ENCODE measurements around the gene STRIP1.
"Not testable (repeated sequence)": the region's sequence is repeated elsewhere in the genome, so short reads cannot be mapped to it uniquely, and the experiment has no call there.

Gene STRIP1

GRCh38 chr1:110011527-110012041 is 22.8 kb upstream of the STRIP1 start:
- DNase-seq (ENCODE audit: low spot score) = peak; percentile 87

DNA sequence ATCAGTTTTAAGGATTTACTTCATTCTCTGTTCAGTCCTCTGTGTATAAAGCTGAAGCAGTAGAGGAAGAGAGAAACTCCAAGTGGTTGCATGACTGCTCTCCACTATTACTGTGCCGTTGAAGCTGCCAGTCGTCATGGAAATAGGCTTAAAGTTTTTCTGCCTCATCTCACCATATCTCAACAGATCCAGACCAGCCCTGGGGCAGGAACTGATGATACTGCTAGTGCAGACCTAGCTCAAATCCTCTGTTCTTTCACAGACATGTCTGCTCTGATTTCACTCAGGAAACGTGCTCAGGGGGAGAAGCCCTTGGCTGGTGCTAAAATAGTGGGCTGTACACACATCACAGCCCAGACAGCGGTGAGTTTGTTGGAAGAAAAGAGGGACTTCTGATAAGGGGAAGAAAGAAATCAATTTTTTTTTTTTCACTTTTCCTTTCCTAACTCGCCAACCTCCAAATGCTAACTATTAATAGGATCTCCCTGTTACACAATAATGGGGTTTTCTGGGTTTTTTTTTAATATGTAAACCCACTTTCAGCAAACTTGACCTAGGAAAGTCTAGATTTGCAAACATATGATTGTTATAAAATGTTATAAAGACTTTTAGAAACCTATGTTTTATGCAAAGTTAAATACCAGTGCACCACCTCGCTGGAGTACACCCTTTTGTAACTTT is 22.2 kb upstream of the STRIP1 start:
- no peak for DNase-seq (ENCODE audit: low spot score)

GRCh38 chr1:110017792-110018191 is 16.6 kb upstream of the STRIP1 start:
- no peak for DNase-seq (ENCODE audit: low spot score)

- DNase-seq (ENCODE audit: low spot score) = no peak
Observed at GRCh38 chr1:110018396-110018795, 16.0 kb upstream of the STRIP1 start.

GRCh38 chr1:110019770-110020169 is 14.7 kb upstream of the STRIP1 start:
- DNase-seq (ENCODE audit: low spot score) = peak; percentile 58

- DNase-seq (ENCODE audit: low spot score) = no peak
Observed at GRCh38 chr1:110021285-110021684, 13.1 kb upstream of the STRIP1 start.

DNA sequence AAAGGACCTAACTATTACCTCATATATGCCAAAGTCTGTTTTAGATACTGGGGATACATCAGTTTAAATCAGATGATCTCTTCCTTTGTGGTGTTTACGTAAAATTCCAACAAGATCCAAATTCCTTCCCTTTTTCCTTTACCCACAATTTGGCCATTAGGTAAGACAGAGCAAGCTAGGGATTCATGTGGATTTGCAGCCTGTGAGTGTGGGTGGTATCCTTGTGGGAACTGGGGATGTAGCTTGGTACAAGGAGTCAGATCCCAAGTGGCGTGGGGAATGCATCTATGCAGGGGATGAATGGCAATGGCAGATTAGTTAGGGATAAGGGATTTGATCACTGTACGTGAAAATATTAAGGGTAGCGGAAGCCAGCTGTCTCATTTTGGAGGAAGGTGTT is 9.8 kb upstream of the STRIP1 start:
- DNase-seq (ENCODE audit: low spot score) = no peak

DNA sequence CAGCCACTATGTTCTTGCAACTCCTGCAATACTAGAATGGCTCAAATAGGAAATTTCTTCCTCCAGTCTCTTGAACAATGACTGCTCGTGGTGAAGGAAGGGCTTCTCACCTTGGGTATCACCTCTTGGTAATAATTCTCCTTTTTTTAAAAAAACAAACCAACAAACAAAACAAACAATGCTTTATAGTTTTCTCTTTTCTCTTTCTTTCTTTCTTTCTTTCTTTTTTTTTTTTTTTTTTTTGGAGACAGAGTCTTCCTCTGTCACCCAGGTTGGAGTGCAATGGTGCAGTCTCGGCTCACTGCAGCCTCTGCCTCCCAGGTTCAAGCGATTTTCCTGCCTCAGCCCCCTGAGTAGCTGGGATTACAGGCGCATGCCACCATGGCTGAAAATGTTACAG is 3.7 kb upstream of the STRIP1 start:
- DNase-seq (ENCODE audit: low spot score) = not testable (repeated sequence)

GRCh38 chr1:110032327-110032726 is 2.1 kb upstream of the STRIP1 start:
- no peak for DNase-seq (ENCODE audit: low spot score)

DNA sequence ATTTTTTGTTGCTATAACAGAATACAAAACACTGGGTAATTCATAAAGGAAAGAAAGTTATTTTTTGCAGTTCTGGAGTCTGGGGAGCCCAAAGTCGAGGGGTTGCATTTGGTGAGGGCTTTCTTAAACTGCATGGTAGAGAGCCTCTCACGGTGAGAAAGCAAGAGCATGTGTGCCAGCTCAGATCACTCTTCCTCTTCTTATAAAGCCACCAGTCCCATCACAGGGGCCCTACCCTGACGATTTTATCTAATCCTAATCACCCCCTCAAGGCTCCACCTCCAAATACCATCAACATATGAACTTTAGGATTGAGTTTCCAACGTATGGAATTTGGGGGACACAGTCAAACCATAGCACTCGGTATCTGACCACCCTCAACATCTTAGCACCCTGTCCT is 1.0 kb upstream of the STRIP1 start:
- no peak for DNase-seq (ENCODE audit: low spot score)

DNA sequence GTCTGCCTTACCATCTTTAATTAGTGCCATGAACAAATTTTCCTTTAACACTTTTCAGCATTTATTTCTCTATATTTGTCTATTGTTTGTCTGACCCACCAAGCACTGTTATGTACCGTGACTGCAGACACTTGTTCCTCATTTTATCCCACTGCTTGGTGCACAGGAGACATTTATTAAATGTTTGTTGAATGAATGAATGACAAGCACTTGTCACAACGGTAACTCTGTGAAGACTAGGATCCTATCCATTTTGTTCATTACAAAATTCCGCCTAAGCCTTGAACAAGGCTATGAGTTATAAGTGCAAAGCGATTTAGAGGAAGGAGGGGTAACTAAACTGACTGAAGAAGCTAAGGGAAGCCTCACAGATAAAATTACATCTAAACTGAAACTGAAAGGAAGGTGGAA is 379 bp upstream of the STRIP1 start:
- DNase-seq (ENCODE audit: low spot score) = no peak

DNA sequence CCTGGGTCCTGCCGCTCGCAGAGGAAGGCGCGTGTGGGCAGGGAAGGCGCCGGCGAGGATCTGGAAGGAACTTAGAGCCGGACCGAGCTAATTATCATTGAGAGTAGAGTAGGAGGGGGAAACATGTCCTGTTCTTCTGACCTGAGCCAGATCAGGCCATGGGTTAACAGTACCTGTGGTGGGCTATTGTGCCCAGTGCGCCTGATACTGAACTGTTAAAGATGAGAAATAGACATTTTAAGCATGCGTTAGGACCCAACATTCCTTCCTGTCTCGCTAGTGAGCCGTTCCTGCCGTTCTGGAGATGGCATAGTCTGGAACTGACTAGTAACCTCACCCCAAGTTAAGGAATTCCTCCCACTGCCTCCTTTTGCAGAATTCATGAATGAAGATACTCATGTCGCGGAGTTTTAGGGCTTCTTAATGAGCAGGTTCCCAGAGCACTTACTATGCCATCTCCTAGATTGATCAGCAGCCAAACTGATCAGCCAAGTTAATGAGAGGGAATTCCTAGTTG is 870 bp downstream of the STRIP1 start:
- no peak for DNase-seq (ENCODE audit: low spot score)

DNA sequence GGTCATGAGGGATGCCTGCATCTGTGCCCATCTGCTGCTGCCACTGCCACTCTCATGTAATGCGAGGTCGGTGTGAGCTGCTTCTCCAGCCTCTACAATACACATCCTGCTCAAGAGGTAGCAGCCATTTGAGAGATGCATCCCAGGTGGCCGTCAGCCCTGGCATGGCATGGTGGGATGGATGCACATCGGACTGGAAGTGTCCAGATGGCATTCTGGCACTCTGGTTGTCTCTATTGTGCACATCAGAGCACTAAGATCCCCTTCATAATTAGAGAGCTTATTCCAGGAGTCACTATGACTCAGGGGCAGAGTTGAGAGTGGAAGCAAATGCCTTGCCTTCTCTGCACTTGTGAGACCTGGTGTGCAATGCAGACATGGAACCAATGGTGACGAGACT is 3.8 kb downstream of the STRIP1 start:
- no peak for DNase-seq (ENCODE audit: low spot score)

- no peak for DNase-seq (ENCODE audit: low spot score)
Observed at GRCh38 chr1:110039641-110040040, 5.2 kb downstream of the STRIP1 start.

- no peak for DNase-seq (ENCODE audit: low spot score)
Observed at GRCh38 chr1:110040548-110040947, 6.1 kb downstream of the STRIP1 start.

DNA sequence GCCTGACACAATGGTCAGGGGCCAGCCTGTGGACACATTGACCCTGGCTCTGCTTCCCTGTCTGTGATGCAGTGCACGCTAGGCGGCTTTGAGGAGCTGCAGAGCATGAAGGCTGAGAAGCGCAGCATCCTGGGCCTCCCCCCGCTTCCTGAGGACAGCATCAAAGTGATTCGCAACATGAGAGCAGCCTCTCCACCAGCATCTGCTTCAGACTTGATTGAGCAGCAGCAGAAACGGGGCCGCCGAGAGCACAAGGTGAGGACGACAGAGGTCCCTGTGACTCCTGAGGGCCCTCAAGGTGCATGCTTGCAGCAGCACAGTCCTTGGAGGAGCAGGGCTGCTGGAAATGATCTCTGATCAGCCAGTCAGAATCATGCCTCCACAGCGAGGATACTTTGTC is 8.6 kb downstream of the STRIP1 start:
- DNase-seq (ENCODE audit: low spot score) = no peak

- no peak for DNase-seq (ENCODE audit: low spot score)
Observed at GRCh38 chr1:110047463-110047862, 13.0 kb downstream of the STRIP1 start.

GRCh38 chr1:110048240-110048639 is 13.8 kb downstream of the STRIP1 start:
- DNase-seq (ENCODE audit: low spot score) = no peak

DNA sequence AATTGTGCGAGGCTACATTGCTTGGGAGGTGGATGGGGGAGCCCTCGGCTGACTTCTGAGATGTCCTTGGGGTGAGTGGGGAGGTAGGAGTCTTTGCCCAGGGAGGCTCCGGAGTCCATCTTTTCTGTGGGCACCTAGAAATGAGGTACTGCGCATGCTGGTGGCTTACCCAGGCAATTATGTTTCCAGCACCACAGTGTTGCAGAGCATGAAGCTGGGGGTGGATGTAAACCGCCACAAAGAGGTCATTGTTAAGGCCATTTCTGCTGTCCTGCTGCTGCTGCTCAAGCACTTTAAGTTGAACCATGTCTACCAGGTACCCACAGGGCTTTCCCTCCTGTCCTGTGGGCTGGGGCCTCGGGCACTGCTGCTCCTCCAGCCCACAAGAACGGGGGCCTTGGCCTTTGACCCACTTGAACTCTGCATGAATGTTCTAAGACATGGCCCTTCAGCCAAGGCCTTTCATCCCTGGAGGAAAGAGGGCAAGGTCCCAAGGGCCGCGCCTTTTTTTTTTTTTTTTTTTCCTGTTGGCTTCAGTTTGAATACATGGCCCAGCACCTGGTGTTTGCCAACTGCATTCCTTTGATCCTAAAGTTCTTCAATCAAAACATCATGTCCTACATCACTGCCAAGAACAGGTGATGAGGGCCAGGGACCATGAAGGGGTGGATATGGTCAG is 14.6 kb downstream of the STRIP1 start:
- peak; percentile 85 for DNase-seq (ENCODE audit: low spot score)

- no peak for DNase-seq (ENCODE audit: low spot score)
Observed at GRCh38 chr1:110049801-110050601, 15.6 kb downstream of the STRIP1 start.

- no peak for DNase-seq (ENCODE audit: low spot score)
Observed at GRCh38 chr1:110050602-110051261, 16.3 kb downstream of the STRIP1 start.

DNA sequence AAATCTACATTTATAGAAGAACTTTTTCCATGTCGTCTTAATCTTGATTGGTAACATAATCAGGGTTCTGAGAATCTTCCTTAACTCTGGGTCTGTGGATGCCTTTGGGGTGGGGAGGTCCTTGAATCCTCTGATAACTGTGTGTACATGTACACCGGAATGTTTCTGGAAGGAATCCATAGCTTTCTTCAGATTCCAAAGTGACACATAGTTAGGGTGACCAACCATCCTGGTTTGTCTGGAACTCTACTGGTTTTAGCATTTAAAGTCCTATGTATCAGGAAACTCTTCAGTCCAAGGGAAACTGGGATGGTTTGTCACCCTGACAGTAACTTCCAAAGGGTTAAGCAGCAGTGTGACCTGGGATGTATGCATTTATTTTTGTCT is 16.8 kb downstream of the STRIP1 start:
- DNase-seq (ENCODE audit: low spot score) = no peak
